Stomach (tissue), 19 donors: ENCODE measurements around the gene ATP5F1B. TPM values are rescaled to one million over a fixed set of nuclear protein-coding genes. Genes with fewer than 3 reads are reported as not detected.

Experiments
- DNase-seq, 2 donors: peaks; one replicate each; pipeline versions ENCODE4 v3.0.0 to v3.0.0-alpha.2; 2013 to 2019
- H3K27ac ChIP-seq, 5 donors: fragments of 200-600 bp in 4 of 5; sonication (generic) in 4 of 5; one replicate each; pipeline ENCODE4 v1.5.1; 2013 to 2019; ENCODE audit warnings: mild to moderate bottlenecking in 1 of 5, moderate library complexity in 1 of 5
- H3K27me3 ChIP-seq, 3 donors: fragments of 200-600 bp; sonication (generic); one replicate each; pipeline ENCODE4 v1.5.1; 2017 to 2019; ENCODE audit warnings: mixed run types in 1 of 3
- H3K36me3 ChIP-seq, 4 donors: fragments of 200-600 bp; sonication (generic); 1 replicate in 3 of 4; 2 replicates in 1 of 4; pipeline ENCODE4 v1.5.1; 2016 to 2019
- H3K4me1 ChIP-seq, 4 donors: fragments of 200-600 bp; sonication (generic); one replicate each; pipeline ENCODE4 v1.5.1; 2016 to 2019
- H3K4me3 ChIP-seq, 4 donors: fragments of 200-600 bp; sonication (generic) in 3 of 4; one replicate each; pipeline ENCODE4 v1.5.1; 2016 to 2019; ENCODE audit warnings: mild to moderate bottlenecking in 1 of 4
- H3K9me3 ChIP-seq, 4 donors: fragments of 200-600 bp; sonication (generic); one replicate each; pipeline ENCODE4 v1.5.1; 2016 to 2019
- CTCF ChIP-seq, 7 experiments: fragments of 450-650 bp in 4 of 7; fragments of 200-600 bp in 3 of 7; sonication (generic) in 3 of 7; IDR thresholded peaks; one replicate each; pipeline ENCODE4 v1.5.1; 2016 to 2019; ENCODE audit warnings: antibody characterized with exemption in 7 of 7, control low read depth in 2 of 7, mild to moderate bottlenecking in 1 of 7
- EP300 ChIP-seq: sonication (generic); formaldehyde crosslinking; IDR thresholded peaks from one replicate; pipeline ENCODE4 v1.6.1; 2017; ENCODE audit warnings: antibody characterized with exemption
- POLR2A ChIP-seq, 4 donors: fragments of 450-650 bp; IDR thresholded peaks; one replicate each; pipeline ENCODE4 v1.6.1; 2016; ENCODE audit warnings: antibody characterized with exemption in 4 of 4, control low read depth in 2 of 4, mild to moderate bottlenecking in 1 of 4, moderate library complexity in 1 of 4
- POLR2AphosphoS5 ChIP-seq, 3 donors: sonication (generic); formaldehyde crosslinking; IDR thresholded peaks; one replicate each; pipeline ENCODE4 v1.6.1; 2016; ENCODE audit warnings: antibody characterized with exemption in 3 of 3
- WGBS, 5 donors: extraction: QIAGEN DNeasy Blood & Tissue Kit in 3 of 5; methylation state at CpG; one replicate each; pipeline versions ENCODE4 v1.1.5 to v1.1.7; 2013 to 2018; 5-methylcytosine and 5-hydroxymethylcytosine counted together
- intact Hi-C: fragments of 100-400 bp; cut with DNase I; formaldehyde crosslinking; loops from one replicate; pipeline ENCODE4 v1.15.1; 2023; ENCODE audit warnings: low total_unique reads
- long read RNA-seq, 10 donors: transcript quantifications; one replicate each; lab custom pipeline, GENCODE V29; 2026
- polyA plus RNA-seq, 3 donors: library from polyadenylated mRNA; stranded (reverse); fragments of 200-250 nt; gene quantifications; one replicate each; pipeline ENCODE4 v1.2.3, GENCODE V29; 2013
- total RNA-seq, 5 donors: library from RNA; depleted of rRNA; stranded (reverse); fragments of >200 nt; gene quantifications; one replicate each; pipeline versions ENCODE4 v1.1.0 to v1.2.3, GENCODE V29; 2014 to 2016
- donor health status: healthy with polysubstance abuse.
- donor health status: Bipolar disorder and iron deficiency.
- donor health status: healthy.

Gene ATP5F1B
- total RNA-seq = 100 to 1,000 TPM; 183 to 604 (median 386) TPM
- polyA plus RNA-seq = 100 to 1,000 TPM; 505 to 573 (median 536) TPM
- long read RNA-seq, donor 1, transcript ATP5F1B-201 (10 exons, 1,839 nt) = major isoform, 59 of 374 reads
- long read RNA-seq, donor 1, transcript ATP5F1B-208 (2 exons, 457 nt) = minor isoform, 18 of 374 reads
- long read RNA-seq, donor 1, partial matches to known transcripts = 294 of 374 reads
- long read RNA-seq, donor 1, other reads (novel, unspliced or antisense) = 0 of 374 reads
- long read RNA-seq, donor 2, transcript ATP5F1B-201 (10 exons, 1,839 nt) = major isoform, 87 of 411 reads
- long read RNA-seq, donor 2, transcript ATP5F1B-208 (2 exons, 457 nt) = minor isoform, 13 of 411 reads
- long read RNA-seq, donor 2, partial matches to known transcripts = 311 of 411 reads
- long read RNA-seq, donor 2, other reads (novel, unspliced or antisense) = 0 of 411 reads
- long read RNA-seq, donor 3, transcript ATP5F1B-208 (2 exons, 457 nt) = minor isoform, 14 of 315 reads
- long read RNA-seq, donor 3, transcript ATP5F1B-201 (10 exons, 1,839 nt) = major isoform, 73 of 315 reads
- long read RNA-seq, donor 3, partial matches to known transcripts = 220 of 315 reads
- long read RNA-seq, donor 3, other reads (novel, unspliced or antisense) = 5 of 315 reads
- long read RNA-seq, donor 4, transcript ATP5F1B-201 (10 exons, 1,839 nt) = major isoform, 15 of 24 reads
- long read RNA-seq, donor 4, partial matches to known transcripts = 9 of 24 reads
- long read RNA-seq, donor 4, other reads (novel, unspliced or antisense) = 0 of 24 reads
- long read RNA-seq, donor 5, transcript ATP5F1B-201 (10 exons, 1,839 nt) = major isoform, 155 of 419 reads
- long read RNA-seq, donor 5, transcript ATP5F1B-208 (2 exons, 457 nt) = minor isoform, 21 of 419 reads
- long read RNA-seq, donor 5, partial matches to known transcripts = 234 of 419 reads
- long read RNA-seq, donor 5, other reads (novel, unspliced or antisense) = 7 of 419 reads
- long read RNA-seq, donor 6, transcript ATP5F1B-206 (3 exons, 863 nt) = minor isoform, 11 of 1,567 reads
- long read RNA-seq, donor 6, transcript ATP5F1B-208 (2 exons, 457 nt) = minor isoform, 59 of 1,567 reads
- long read RNA-seq, donor 6, transcript ATP5F1B-201 (10 exons, 1,839 nt) = major isoform, 288 of 1,567 reads
- long read RNA-seq, donor 6, partial matches to known transcripts = 1,197 of 1,567 reads
- long read RNA-seq, donor 6, other reads (novel, unspliced or antisense) = 12 of 1,567 reads
- long read RNA-seq, donor 7, transcript ATP5F1B-208 (2 exons, 457 nt) = minor isoform, 20 of 437 reads
- long read RNA-seq, donor 7, transcript ATP5F1B-201 (10 exons, 1,839 nt) = major isoform, 144 of 437 reads
- long read RNA-seq, donor 7, partial matches to known transcripts = 271 of 437 reads
- long read RNA-seq, donor 7, other reads (novel, unspliced or antisense) = 0 of 437 reads
- long read RNA-seq, donor 8, transcript ATP5F1B-201 (10 exons, 1,839 nt) = major isoform, 161 of 592 reads
- long read RNA-seq, donor 8, transcript ATP5F1B-206 (3 exons, 863 nt) = minor isoform, 5 of 592 reads
- long read RNA-seq, donor 8, transcript ATP5F1B-208 (2 exons, 457 nt) = minor isoform, 30 of 592 reads
- long read RNA-seq, donor 8, partial matches to known transcripts = 396 of 592 reads
- long read RNA-seq, donor 8, other reads (novel, unspliced or antisense) = 0 of 592 reads
- long read RNA-seq, donor 9, transcript ATP5F1B-208 (2 exons, 457 nt) = minor isoform, 65 of 489 reads
- long read RNA-seq, donor 9, transcript ATP5F1B-201 (10 exons, 1,839 nt) = major isoform, 121 of 489 reads
- long read RNA-seq, donor 9, partial matches to known transcripts = 300 of 489 reads
- long read RNA-seq, donor 9, other reads (novel, unspliced or antisense) = 0 of 489 reads
- long read RNA-seq, donor 10, transcript ATP5F1B-201 (10 exons, 1,839 nt) = major isoform, 60 of 172 reads
- long read RNA-seq, donor 10, transcript ATP5F1B-208 (2 exons, 457 nt) = minor isoform, 8 of 172 reads
- long read RNA-seq, donor 10, partial matches to known transcripts = 102 of 172 reads
- long read RNA-seq, donor 10, other reads (novel, unspliced or antisense) = 0 of 172 reads

DNA sequence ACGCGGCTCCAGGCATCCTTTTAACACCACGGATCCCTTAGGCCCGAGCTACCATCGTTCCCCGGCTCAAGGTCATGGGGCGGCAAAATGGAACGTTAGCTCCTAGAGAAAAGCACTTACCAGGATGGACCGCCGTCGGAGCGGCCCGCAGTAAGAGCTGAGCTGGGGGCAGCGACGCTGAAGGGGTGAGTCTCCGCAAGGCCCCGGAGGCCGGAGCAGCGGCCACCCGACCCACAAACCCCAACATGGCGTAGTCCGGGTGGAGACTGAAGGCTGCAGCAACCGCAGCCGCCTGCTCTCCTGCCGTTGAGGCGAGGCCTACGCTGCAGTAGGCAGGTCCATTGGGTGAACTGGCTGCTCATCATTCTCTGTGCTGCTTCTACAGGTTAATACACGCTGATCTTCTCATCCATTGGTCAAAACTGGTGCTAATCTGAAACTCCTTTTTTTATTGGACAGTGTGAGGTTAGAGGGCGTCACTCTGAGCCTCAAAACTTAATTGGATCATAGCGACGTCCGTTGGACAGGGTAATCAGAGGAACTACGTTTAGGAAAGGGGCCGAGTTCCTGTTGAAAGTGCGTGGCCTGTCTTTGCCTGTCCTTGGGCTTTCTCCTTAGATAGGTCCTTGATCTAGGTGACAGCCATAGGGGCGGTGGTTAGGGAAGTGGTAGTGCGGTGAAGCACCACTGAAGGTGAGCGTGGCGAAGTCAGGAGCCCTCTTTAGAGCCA, at the start of gene ATP5F1B:
Gene ATP5F1B (minus strand): TSS at position 268 of the 730 bp plus-strand sequence. CDS start 21 bp downstream, at position 247.
- Histone ChIP-seq H3K27me3 (no peaks in the 10 kb centered on the region), H3K27ac (peak within 1 kb of the TSS; percentile 92 to 97 (median 95)), H3K36me3 (peaks cover 35 to 38% (median 37%) of the 10 kb centered on the region in 4 donors), H3K4me3 (peak within 1 kb of the TSS; percentile 84 to 98 (median 90)), H3K9me3 (no peaks in the 10 kb centered on the region), H3K4me1 (peaks cover 11 to 50% (median 42%) of the 10 kb centered on the region in 4 donors)
- 0 to 3% (median 1%) methylated on average over 30 to 39 of the region's 39 CpGs for WGBS, 5 donors
- intact Hi-C loops = loop anchor here (10.0 kb wide), 1 partner anchor 79 kb away; the partner anchor contains the start of gene NACA
- no peak for TF ChIP-seq CTCF (IDR thresholded peaks at IDR 0.05)
- no peak for TF ChIP-seq EP300
- TF ChIP-seq POLR2AphosphoS5 (IDR thresholded peaks at IDR 0.05) = peak; percentile 98 to 99 (median 99)
- peak in 2 of 4 donors; percentile 93 to 97 for TF ChIP-seq POLR2A (IDR thresholded peaks at IDR 0.05)
- peak; percentile 98 to 100 for DNase-seq

DNA sequence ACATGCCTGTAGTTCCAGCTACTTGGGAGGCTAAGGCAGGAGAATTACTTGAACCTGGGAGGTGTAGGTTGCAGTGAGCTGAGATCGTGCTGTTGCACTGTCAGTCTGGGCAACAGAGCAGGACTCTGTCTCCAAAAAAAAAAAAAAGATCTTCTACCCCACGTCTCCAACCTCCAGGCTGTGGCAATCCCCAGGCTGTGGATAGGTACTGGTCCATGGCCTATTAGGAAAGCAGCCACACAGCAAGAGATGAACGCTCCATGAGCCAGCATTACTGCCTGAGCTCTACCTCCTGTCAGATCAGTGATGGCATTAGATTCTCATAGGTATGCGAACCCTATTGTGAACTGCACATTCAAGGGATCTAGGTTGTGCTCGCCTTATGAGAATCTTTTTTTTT, 48.4 kb upstream of the ATP5F1B start:
- intact Hi-C loops = no loop called here
- TF ChIP-seq POLR2AphosphoS5 (IDR thresholded peaks at IDR 0.05) (no peak), EP300 (no peak), CTCF (IDR thresholded peaks at IDR 0.05) (no peak), POLR2A (IDR thresholded peaks at IDR 0.05) (no peak)
- no peak for DNase-seq
- H3K4me3 ChIP-seq = no peak overlapping the region
- no peaks in the 10 kb centered on the region for H3K27me3 ChIP-seq
- H3K27ac ChIP-seq = no peak overlapping the region
- 76 to 91% (median 82%) methylated on average over 5 of the region's 5 CpGs for WGBS, 5 donors
- peaks cover 3 to 6% (median 4%) of the 10 kb centered on the region in 4 donors for H3K4me1 ChIP-seq
- no peaks in the 10 kb centered on the region for H3K36me3 ChIP-seq
- H3K9me3 ChIP-seq = no peaks in the 10 kb centered on the region

DNA sequence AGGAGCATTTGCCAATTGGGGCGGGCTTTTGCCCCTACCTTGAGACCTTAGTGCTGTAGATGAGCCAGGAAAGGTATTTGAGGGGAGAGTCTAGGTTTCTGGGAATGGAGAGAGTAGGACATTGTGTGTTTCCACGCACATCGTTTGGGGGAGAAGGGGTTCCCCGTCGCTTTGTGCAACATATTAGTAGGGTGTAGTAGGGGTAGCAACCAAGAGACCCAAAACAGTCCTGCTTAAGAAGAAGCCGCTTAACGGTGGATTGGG, 43.0 kb upstream of the ATP5F1B start:
- DNase-seq = no peak
- intact Hi-C loops = loop anchor here (10.0 kb wide), 1 partner anchor 54 kb away; the partner anchor contains the start of gene BAZ2A

More for the DNA sequence above, 43.0 kb upstream of the ATP5F1B start:
- H3K4me1 ChIP-seq = peaks cover 18 to 41% (median 38%) of the 10 kb centered on the region in 4 donors
- peak overlapping the region; percentile 94 to 98 (median 96) for H3K4me3 ChIP-seq
- TF ChIP-seq POLR2A (IDR thresholded peaks at IDR 0.05) (no peak), CTCF (IDR thresholded peaks at IDR 0.05) (no peak), POLR2AphosphoS5 (IDR thresholded peaks at IDR 0.05) (no peak), EP300 (no peak)
- no peaks in the 10 kb centered on the region for H3K36me3 ChIP-seq
- H3K27ac ChIP-seq = peak overlapping the region; percentile 95 to 100 (median 100)
- H3K27me3 ChIP-seq = no peaks in the 10 kb centered on the region
- no peaks in the 10 kb centered on the region for H3K9me3 ChIP-seq
- 1 to 4% (median 3%) methylated on average over 7 of the region's 7 CpGs for WGBS, 5 donors
